GM18873 (cell line): ENCODE results near the gene NFAT5.

ENCODE experiments used
- ATAC-seq: cut with Tn5 transposase; IDR thresholded peaks from one replicate; pipeline ENCODE4 v1.9.1; 2021; ENCODE audit warnings: mild to moderate bottlenecking, moderate library complexity, moderate number of reproducible peaks; ENCODE audit not compliant: unreplicated experiment, low FRiP score

NFAT5 gene

GRCh38 chr16:69699915-69700314 is 134.1 kb downstream of the NFAT5 start:
- ATAC-seq = no peak

GRCh38 chr16:69701452-69701851 is 135.7 kb downstream of the NFAT5 start:
- no peak for ATAC-seq

- ATAC-seq = no peak
These were observed 136.1 kb downstream of the NFAT5 start for GRCh38 chr16:69701866-69702265.

GRCh38 chr16:69703638-69704037 is 137.9 kb downstream of the NFAT5 start:
- ATAC-seq = no peak

- no peak for ATAC-seq
These were observed 140.6 kb downstream of the NFAT5 start for GRCh38 chr16:69706256-69706974.

GRCh38 chr16:69706975-69707340 is 141.2 kb downstream of the NFAT5 start:
- ATAC-seq = no peak

GRCh38 chr16:69707920-69708683 is 142.3 kb downstream of the NFAT5 start:
- ATAC-seq = no peak

GRCh38 chr16:69709456-69710084 is 143.8 kb downstream of the NFAT5 start:
- ATAC-seq = no peak

GRCh38 chr16:69711115-69711740 is 145.5 kb downstream of the NFAT5 start:
- no peak for ATAC-seq

GRCh38 chr16:69712277-69712676 is 146.5 kb downstream of the NFAT5 start:
- ATAC-seq = no peak

- ATAC-seq = no peak
These were observed 147.3 kb downstream of the NFAT5 start for GRCh38 chr16:69712914-69713581.

- no peak for ATAC-seq
These were observed 151.3 kb downstream of the NFAT5 start for GRCh38 chr16:69717066-69717465.

GRCh38 chr16:69718111-69718764 is 152.5 kb downstream of the NFAT5 start:
- no peak for ATAC-seq

GRCh38 chr16:69720822-69721430 is 155.2 kb downstream of the NFAT5 start:
- ATAC-seq = no peak

GRCh38 chr16:69721441-69721957 is 155.7 kb downstream of the NFAT5 start:
- no peak for ATAC-seq

- no peak for ATAC-seq
These were observed 158.7 kb downstream of the NFAT5 start for GRCh38 chr16:69724414-69724873.

GRCh38 chr16:69724981-69725479 is 159.3 kb downstream of the NFAT5 start:
- ATAC-seq = no peak

- no peak for ATAC-seq
These were observed 159.9 kb downstream of the NFAT5 start for GRCh38 chr16:69725480-69726312.
